ENCODE results near the gene CDCA5. TPM values are rescaled to one million over a fixed set of nuclear protein-coding genes. Genes with fewer than 3 reads are reported as not detected.
A peak's percentile ranks its signal among the peaks of the same experiment; 100 is the strongest.

Gene CDCA5
- total RNA-seq, 1 experiment from 2014 or later = 72.1 TPM

GRCh38 chr11:65121447-65121864 is 37.6 kb upstream of the CDCA5 start:
- H4K20me1 ChIP-seq (ENCODE audit: insufficient read depth) = no peaks in the 10 kb centered on the region; the same call in 1 of the 2 replicates
- TSS peak; percentile 72 for BruUV-seq (replicated peaks)
- CTCF ChIA-PET = interaction anchor here (0.8 to 2.0 kb wide), 9 partner anchors 8 to 277 kb away, joined by 3 to 6 read pairs (median 4); partner anchors contain the start of genes CAPN1, CDC42BPG and TM7SF2
- POLR2A ChIA-PET = interaction anchor here (0.8 to 2.9 kb wide), 11 partner anchors 9 to 266 kb away, joined by 3 to 52 read pairs (median 5); partner anchors contain the start of genes CAPN1, SPDYC, SYVN1 and TM7SF2
- H3K36me3 ChIP-seq (ENCODE audit: control insufficient read depth in 1 of 2, insufficient read depth in 2 of 2, low read length in 2 of 2) = peaks cover 23 to 54% of the 10 kb centered on the region in 2 experiments
- no peaks in the 10 kb centered on the region for H3K9me3 ChIP-seq (ENCODE audit: control insufficient read depth in 1 of 2, insufficient read depth in 1 of 2, low read depth in 1 of 2, low read length in 2 of 2)
- peak overlapping the region; percentile 94 for H3K27ac ChIP-seq (ENCODE audit: low read depth, low read length)
- peaks cover 9 to 26% of the 10 kb centered on the region in 2 experiments; a peak in 3 of 4 replicates for H3K4me1 ChIP-seq (ENCODE audit: control insufficient read depth in 1 of 2, insufficient read depth in 2 of 2, low read length in 2 of 2)
- peak overlapping the region; percentile 91 for H3K4me2 ChIP-seq (ENCODE audit: low read length)
- intact Hi-C loops (cut with micrococcal nuclease) = no loop called here
- H3K79me2 ChIP-seq (ENCODE audit: insufficient read depth, low read length) = peaks cover 70% of the 10 kb centered on the region
- H3K9ac ChIP-seq (ENCODE audit: low read length) = peak overlapping the region; percentile 93
- H3K27me3 ChIP-seq (ENCODE audit: insufficient read depth, low read length) = no peaks in the 10 kb centered on the region
- ATAC-seq = no peak
- RAD21 ChIA-PET (ENCODE audit: low non-redundant PET in 1 of 2, low total read pairs in 2 of 2, uncharacterized antibody in 2 of 2, unreplicated experiment in 2 of 2) = interaction anchor here in 1 of 2 experiments (0.6 to 1.1 kb wide), 4 partner anchors 14 to 318 kb away, joined by 3 to 5 read pairs (median 4); partner anchors contain the start of gene CAPN1
- H3K4me3 ChIP-seq (replicated peaks in 1 of 2; ENCODE audit: low read depth in 1 of 2, low read length in 2 of 2) = peak overlapping the region; percentile 72 to 91
- TF ChIP-seq RAD21 (IDR thresholded peaks at IDR 0.05; ENCODE audit: low read depth) (no peak), TCF7L2 (IDR thresholded peaks at IDR 0.05; ENCODE audit: borderline replicate concordance, extremely low read depth, insufficient read depth, insufficient read length) (peak; percentile 40), FOSL1 (IDR thresholded peaks at IDR 0.05; ENCODE audit: low read depth) (no peak), JUND (IDR thresholded peaks at IDR 0.05) (no peak), ZFX (IDR thresholded peaks at IDR 0.05) (no peak), EZH2 (IDR thresholded peaks at IDR 0.05) (no peak)
- no peak overlapping the region for H2AFZ ChIP-seq (ENCODE audit: low read depth, low read length, poor library complexity, severe bottlenecking)
- H3K9me2 ChIP-seq (ENCODE audit: insufficient read depth) = no peaks in the 10 kb centered on the region
- DNase-seq (ENCODE audit: low read depth, low spot score) = no peak

DNA sequence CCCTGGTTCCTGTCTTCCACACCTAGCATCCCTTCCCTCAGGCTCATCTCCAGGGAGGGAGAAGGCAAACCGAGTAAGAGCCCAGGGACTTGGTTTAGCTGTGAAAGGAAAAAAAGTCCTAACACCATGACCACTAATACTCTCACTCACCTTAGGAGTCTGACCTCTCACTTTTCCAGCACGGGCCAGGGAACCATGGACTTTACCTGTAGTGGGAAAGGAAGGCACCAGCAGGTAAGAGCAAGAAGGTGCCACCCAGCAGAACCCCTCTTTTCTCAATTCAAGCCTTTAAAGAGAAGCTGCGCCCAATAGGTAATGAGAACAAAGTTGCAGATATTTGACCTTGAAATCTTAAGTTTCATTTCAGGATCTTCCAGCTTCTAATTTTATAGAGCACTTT is 37.0 kb upstream of the CDCA5 start:
- DNase-seq (ENCODE audit: low read depth, low spot score) (no peak), ATAC-seq (no peak)
- Histone ChIP-seq H3K9ac (ENCODE audit: low read length) (peak overlapping the region; percentile 93), H3K4me2 (ENCODE audit: low read length) (peak overlapping the region; percentile 91), H3K79me2 (ENCODE audit: insufficient read depth, low read length) (peaks cover 74% of the 10 kb centered on the region), H3K4me1 (ENCODE audit: control insufficient read depth in 1 of 2, insufficient read depth in 2 of 2, low read length in 2 of 2) (peaks cover 16 to 32% of the 10 kb centered on the region in 2 experiments; a peak in 3 of 4 replicates), H4K20me1 (ENCODE audit: insufficient read depth) (no peaks in the 10 kb centered on the region; the same call in 1 of the 2 replicates), H3K27ac (ENCODE audit: low read depth, low read length) (peak overlapping the region; percentile 94), H2AFZ (ENCODE audit: low read depth, low read length, poor library complexity, severe bottlenecking) (no peak overlapping the region), H3K9me3 (ENCODE audit: control insufficient read depth in 1 of 2, insufficient read depth in 1 of 2, low read depth in 1 of 2, low read length in 2 of 2) (no peaks in the 10 kb centered on the region), H3K9me2 (ENCODE audit: insufficient read depth) (no peaks in the 10 kb centered on the region), H3K4me3 (replicated peaks in 1 of 2; ENCODE audit: low read depth in 1 of 2, low read length in 2 of 2) (peak overlapping the region; percentile 72 to 91), H3K27me3 (ENCODE audit: insufficient read depth, low read length) (no peaks in the 10 kb centered on the region), H3K36me3 (ENCODE audit: control insufficient read depth in 1 of 2, insufficient read depth in 2 of 2, low read length in 2 of 2) (peaks cover 21 to 51% of the 10 kb centered on the region in 2 experiments)
- TF ChIP-seq YY1 (IDR thresholded peaks at IDR 0.05; ENCODE audit: extremely low read depth, insufficient replicate concordance, low read depth, low read length) (no peak), CBX3 (IDR thresholded peaks at IDR 0.05; ENCODE audit: low read depth) (no peak), RAD21 (IDR thresholded peaks at IDR 0.05; ENCODE audit: low read depth) (no peak), ZNF274 (IDR thresholded peaks at IDR 0.05; ENCODE audit: low read depth, low read length) (no peak), POLR2AphosphoS5 (IDR thresholded peaks at IDR 0.05; ENCODE audit: low read depth, low read length) (no peak), TCF7L2 (IDR thresholded peaks at IDR 0.05; ENCODE audit: borderline replicate concordance, extremely low read depth, insufficient read depth, insufficient read length) (no peak), CEBPB (IDR thresholded peaks at IDR 0.05; ENCODE audit: low read depth) (no peak), POLR2A (IDR thresholded peaks at IDR 0.05; ENCODE audit: borderline replicate concordance, extremely low read depth, insufficient read depth, insufficient read length) (no peak), EZH2 (IDR thresholded peaks at IDR 0.05) (no peak), ZBTB33 (IDR thresholded peaks at IDR 0.05; ENCODE audit: extremely low read depth, insufficient replicate concordance, low read length) (no peak), ELF1 (IDR thresholded peaks at IDR 0.05; ENCODE audit: borderline replicate concordance, low read depth) (no peak), EGR1 (IDR thresholded peaks at IDR 0.05; ENCODE audit: low read depth) (no peak), SRF (IDR thresholded peaks at IDR 0.05; ENCODE audit: low read depth) (no peak), SIN3A (IDR thresholded peaks at IDR 0.05; ENCODE audit: low read depth) (no peak), JUND (IDR thresholded peaks at IDR 0.05) (no peak)
- TF ChIP-seq, protein P1, sequence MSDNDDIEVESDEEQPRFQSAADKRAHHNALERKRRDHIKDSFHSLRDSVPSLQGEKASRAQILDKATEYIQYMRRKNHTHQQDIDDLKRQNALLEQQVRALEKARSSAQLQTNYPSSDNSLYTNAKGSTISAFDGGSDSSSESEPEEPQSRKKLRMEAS (IDR thresholded peaks at IDR 0.05) = no peak
- CTCF ChIA-PET = interaction anchor here (2.0 kb wide), 1 partner anchor 9 kb away, joined by 5 read pairs; the partner anchor contains the start of gene TM7SF2
- POLR2A ChIA-PET = interaction anchor here (2.9 kb wide), 1 partner anchor 14 kb away, joined by 52 read pairs; the partner anchor contains the start of gene SYVN1
- RAD21 ChIA-PET (ENCODE audit: low non-redundant PET in 1 of 2, low total read pairs in 2 of 2, uncharacterized antibody in 2 of 2, unreplicated experiment in 2 of 2) = no interaction called here
- no TSS peak for BruUV-seq (replicated peaks)
- intact Hi-C loops (cut with micrococcal nuclease) = no loop called here
